NB4 (cell line): ENCODE data around the gene EEF1A1.
"Not testable (repeated sequence)": the region's sequence is repeated elsewhere in the genome, so short reads cannot be mapped to it uniquely, and the experiment has no call there.

Source experiments
- DNase-seq: peaks from one replicate; pipeline ENCODE4 v3.0.0; 2010; ENCODE audit warnings: low read depth
- H3K4me3 ChIP-seq: one replicate; pipeline ENCODE4 v1.5.1; 2011; ENCODE audit warnings: mild to moderate bottlenecking, low read depth, low read length, moderate library complexity
- MYC ChIP-seq: IDR thresholded peaks from 2 replicates; pipeline ENCODE4 v1.6.1; 2011; ENCODE audit warnings: low read depth, low read length
- POLR2A ChIP-seq: IDR thresholded peaks from 2 replicates; pipeline ENCODE4 v1.6.1; 2011; ENCODE audit warnings: mild to moderate bottlenecking; ENCODE audit not compliant: insufficient read length; ENCODE audit errors: extremely low read depth
- TF ChIP-seq, protein P1 (sequence below): IDR thresholded peaks from 2 replicates; pipeline ENCODE4 v1.6.1; 2011; ENCODE audit warnings: low read depth, low read length
- TF ChIP-seq, protein P2 (sequence below): IDR thresholded peaks from one replicate; pipeline ENCODE4 v1.5.1; 2012; ENCODE audit warnings: low read depth, low read length

Gene EEF1A1

DNA sequence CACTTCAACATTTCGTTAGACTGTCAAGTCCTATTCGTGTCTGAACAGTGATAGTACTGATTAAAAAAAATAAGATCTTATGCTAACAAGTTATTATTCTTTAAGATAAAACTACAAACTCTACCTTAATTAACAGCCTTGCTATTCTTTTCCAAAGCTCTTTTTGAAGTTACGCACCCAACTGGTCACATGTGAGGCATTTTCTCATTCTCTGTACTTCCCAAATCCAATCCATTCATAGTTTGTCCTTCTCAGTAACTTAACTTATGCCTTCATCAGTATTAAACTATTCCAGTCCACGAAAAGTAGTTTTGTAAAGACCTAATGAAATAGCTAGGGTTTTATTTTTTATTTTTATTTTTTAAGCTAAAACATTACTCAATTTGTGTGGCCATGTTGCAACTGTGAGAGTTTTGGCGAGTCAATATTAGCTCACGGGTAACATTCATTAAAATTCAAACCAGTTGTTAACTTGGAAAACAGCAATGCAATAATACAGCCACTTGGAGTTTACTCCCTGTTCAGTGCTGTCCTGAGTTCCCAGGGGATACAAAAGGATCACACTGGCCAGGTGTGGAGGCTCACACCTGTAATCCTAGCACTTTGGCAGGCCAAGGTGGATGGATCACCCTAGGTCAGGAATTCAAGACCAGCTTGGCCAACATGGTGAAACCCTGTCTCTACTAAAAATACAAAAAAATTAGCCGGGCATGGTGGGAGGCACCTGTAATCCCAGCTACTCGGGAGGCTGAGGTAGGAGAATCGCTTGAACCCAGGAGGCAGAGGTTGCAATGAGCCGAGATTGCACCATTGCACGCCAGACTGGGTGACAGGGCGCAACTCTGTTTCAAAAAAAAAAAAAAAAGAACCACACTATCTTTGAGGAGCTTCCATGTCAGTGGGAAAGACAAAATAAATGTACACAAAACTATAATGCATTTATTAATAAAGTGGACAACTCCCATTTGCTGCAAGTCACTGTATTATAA lies 27.9 kb upstream of the EEF1A1 start:
- no peak for DNase-seq
- no peak overlapping the region for H3K4me3 ChIP-seq
- TF ChIP-seq, protein P1, sequence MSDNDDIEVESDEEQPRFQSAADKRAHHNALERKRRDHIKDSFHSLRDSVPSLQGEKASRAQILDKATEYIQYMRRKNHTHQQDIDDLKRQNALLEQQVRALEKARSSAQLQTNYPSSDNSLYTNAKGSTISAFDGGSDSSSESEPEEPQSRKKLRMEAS: no peak
- TF ChIP-seq MYC: no peak
- TF ChIP-seq, protein P2, sequence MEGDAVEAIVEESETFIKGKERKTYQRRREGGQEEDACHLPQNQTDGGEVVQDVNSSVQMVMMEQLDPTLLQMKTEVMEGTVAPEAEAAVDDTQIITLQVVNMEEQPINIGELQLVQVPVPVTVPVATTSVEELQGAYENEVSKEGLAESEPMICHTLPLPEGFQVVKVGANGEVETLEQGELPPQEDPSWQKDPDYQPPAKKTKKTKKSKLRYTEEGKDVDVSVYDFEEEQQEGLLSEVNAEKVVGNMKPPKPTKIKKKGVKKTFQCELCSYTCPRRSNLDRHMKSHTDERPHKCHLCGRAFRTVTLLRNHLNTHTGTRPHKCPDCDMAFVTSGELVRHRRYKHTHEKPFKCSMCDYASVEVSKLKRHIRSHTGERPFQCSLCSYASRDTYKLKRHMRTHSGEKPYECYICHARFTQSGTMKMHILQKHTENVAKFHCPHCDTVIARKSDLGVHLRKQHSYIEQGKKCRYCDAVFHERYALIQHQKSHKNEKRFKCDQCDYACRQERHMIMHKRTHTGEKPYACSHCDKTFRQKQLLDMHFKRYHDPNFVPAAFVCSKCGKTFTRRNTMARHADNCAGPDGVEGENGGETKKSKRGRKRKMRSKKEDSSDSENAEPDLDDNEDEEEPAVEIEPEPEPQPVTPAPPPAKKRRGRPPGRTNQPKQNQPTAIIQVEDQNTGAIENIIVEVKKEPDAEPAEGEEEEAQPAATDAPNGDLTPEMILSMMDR: no peak

DNA sequence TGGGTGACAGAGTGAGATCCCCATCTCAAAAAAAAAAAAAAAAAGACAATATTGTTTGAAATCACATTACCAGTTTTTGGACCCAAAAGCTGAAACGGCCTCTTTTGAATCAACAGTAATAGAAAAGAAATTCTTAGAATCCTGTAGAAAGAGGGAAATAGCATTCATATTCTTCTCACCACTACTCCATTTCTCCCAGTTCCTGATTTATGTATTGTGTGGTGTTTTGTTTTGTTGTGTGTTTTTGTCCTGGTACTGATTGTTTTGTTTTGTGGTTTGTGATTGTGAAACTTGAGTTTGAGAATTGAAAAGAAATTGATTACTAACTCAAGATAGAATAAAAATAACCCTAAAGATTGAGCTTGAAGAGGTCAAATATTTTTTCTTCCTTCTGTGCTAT lies 26.2 kb upstream of the EEF1A1 start:
- DNase-seq: no peak
- H3K4me3 ChIP-seq: no peak overlapping the region
- TF ChIP-seq POLR2A (no peak), MYC (no peak)
- TF ChIP-seq, protein P1: no peak
- TF ChIP-seq, protein P2: no peak

DNA sequence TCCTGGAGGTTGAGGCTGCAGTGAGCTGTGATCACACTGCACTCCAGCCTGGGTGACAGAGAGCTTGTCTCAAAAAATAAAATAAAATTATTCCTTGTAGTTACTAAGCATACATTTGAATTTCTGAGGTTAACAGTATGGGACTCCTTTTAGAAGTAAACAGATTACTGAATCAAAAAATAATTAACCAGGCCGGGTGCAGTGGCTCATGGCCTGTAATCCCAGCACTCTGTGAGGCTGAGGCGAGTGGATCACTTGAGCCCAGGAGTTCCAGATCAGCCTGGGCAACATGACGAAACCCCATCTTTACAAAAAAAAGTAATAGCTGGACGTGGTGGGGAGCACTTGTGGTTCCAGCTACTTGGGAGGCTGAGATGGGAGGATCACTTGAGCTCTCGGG lies 22.1 kb upstream of the EEF1A1 start:
- H3K4me3 ChIP-seq: no peak overlapping the region
- DNase-seq: no peak
- TF ChIP-seq POLR2A (no peak), MYC (no peak)
- TF ChIP-seq, protein P1: no peak
- TF ChIP-seq, protein P2: no peak

DNA sequence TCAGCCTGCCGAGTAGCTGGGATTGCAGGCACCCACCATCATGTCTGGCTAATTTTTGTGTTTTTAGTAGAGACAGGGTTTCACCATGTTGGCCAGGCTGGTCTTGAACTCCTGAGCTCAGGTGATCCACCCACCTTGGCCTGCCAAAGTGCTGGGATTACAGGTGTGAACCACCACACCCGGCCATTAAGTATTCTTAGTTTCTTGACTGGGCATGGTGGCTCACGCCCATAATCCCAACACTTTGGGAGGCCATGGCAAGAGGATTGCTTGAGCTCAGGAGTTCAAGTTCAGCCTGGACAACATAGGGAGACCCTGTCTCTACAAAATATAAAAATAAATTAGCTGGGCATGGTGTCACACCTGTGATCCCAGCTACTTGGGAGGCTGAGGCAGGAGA lies 21.6 kb upstream of the EEF1A1 start:
- DNase-seq, H3K4me3 ChIP-seq: not testable (repeated sequence)

DNA sequence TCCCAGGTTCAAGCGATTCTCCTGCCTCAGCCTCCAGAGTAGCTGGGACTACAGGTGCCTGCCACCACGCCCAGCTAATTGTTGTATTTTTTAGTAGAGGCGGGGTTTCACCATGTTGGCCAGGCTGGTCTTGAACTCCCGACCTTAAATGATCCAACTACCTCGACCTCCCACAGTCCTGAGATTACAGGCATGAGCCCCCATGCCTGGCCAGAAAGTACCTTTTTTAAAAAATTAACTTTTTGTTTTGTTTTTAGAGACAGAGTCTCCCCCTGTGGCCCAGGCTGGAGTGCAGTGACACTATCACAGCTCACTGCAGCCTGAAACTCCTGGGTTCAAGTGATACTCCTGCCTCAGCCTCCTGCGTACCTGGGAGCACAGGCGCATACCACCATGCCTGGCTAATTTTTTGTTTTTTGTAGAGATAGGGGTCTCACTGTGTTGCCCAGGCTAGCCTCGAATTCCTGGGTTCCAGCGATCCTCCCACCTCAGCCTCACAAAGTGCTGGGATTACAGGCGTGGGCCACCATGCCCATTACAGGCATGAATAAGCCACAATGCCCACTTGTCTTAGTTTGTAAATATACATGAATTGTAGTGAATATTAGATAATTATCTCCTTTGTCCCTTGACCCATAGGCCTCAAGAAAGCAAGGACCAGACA lies 17.4 kb upstream of the EEF1A1 start:
- TF ChIP-seq, protein P1: no peak
- TF ChIP-seq MYC: no peak
- TF ChIP-seq, protein P2: no peak
- no peak for TF ChIP-seq POLR2A
- no peak overlapping the region for H3K4me3 ChIP-seq
- DNase-seq: no peak

DNA sequence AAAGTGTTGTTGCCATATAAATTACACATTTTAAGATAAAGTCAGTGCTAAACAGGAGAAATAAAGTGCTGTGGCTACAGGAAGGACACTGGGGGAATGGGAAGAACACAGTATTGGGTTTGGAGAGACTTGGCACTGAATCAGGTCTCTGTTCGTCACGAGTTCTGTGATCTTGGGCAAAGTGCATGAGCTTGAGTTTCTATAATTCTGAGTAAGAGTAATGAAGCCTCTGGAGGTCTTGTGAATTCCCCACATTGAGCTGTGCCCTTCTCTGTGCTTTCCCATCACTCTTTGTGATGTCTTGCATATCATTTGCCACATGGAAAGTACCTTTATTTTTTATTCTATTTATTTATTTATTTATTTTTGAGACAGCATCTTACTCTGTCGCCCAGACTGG lies 16.8 kb upstream of the EEF1A1 start:
- DNase-seq: no peak
- H3K4me3 ChIP-seq: no peak overlapping the region
- no peak for TF ChIP-seq POLR2A
- TF ChIP-seq, protein P2: no peak
- TF ChIP-seq, protein P1: no peak
- no peak for TF ChIP-seq MYC
